Tibial nerve (tissue), 3 donors: ENCODE results near the gene IGF2R.

Experiments used
- POLR2A ChIP-seq, 2 donors: fragments of 450-650 bp; IDR thresholded peaks; one replicate each; pipeline ENCODE4 v1.6.1; 2017; ENCODE audit warnings: antibody characterized with exemption in 2 of 2, mild to moderate bottlenecking in 2 of 2, moderate library complexity in 2 of 2
- TF ChIP-seq, protein P1 (sequence below), 5 experiments: fragments of 200-600 bp in 3 of 5; fragments of 450-650 bp in 2 of 5; sonication (generic) in 3 of 5; IDR thresholded peaks; one replicate each; pipeline ENCODE4 v1.5.1; 2016 to 2019; ENCODE audit warnings: antibody characterized with exemption in 5 of 5, mild to moderate bottlenecking in 3 of 5, moderate library complexity in 2 of 5

DNA sequence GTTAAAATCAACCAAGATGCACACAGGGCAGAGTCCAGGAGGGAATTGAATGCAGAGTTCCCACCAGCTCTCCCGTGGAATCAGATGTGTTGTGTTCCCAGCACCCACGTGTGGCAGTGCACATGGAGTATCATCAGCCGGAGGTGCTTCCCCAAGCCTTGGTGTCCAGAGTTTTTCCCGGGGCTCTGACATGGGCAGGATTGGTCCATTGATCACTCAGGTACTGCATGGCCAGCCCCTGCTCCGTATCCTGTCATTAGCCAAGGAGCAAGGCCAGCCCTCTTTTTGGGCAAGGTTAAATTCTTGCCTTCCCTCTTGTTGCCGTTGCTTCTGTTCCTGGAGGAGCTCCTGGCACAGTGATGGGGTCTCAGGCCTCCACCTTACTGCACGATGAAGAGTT, 124.2 kb downstream of the IGF2R start:
- TF ChIP-seq, protein P1, sequence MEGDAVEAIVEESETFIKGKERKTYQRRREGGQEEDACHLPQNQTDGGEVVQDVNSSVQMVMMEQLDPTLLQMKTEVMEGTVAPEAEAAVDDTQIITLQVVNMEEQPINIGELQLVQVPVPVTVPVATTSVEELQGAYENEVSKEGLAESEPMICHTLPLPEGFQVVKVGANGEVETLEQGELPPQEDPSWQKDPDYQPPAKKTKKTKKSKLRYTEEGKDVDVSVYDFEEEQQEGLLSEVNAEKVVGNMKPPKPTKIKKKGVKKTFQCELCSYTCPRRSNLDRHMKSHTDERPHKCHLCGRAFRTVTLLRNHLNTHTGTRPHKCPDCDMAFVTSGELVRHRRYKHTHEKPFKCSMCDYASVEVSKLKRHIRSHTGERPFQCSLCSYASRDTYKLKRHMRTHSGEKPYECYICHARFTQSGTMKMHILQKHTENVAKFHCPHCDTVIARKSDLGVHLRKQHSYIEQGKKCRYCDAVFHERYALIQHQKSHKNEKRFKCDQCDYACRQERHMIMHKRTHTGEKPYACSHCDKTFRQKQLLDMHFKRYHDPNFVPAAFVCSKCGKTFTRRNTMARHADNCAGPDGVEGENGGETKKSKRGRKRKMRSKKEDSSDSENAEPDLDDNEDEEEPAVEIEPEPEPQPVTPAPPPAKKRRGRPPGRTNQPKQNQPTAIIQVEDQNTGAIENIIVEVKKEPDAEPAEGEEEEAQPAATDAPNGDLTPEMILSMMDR (IDR thresholded peaks at IDR 0.05) = no peak
- no peak for TF ChIP-seq POLR2A (IDR thresholded peaks at IDR 0.05)
